Fibroblast of the aortic adventitia (primary cell): ENCODE results near the gene ATP8B1. TPM values are rescaled to one million over a fixed set of nuclear protein-coding genes. Genes with fewer than 3 reads are reported as not detected.

Experiments
- DNase-seq: peaks from one replicate; pipeline ENCODE4 v3.0.0-alpha.2; 2010; ENCODE audit warnings: low read depth
- H3K4me3 ChIP-seq: 2 replicates; pipeline ENCODE4 v1.5.1; 2011; ENCODE audit warnings: low read depth, mild to moderate bottlenecking, control low read depth, low read length, moderate library complexity
- CTCF ChIP-seq: IDR thresholded peaks from 2 replicates; pipeline ENCODE4 v1.5.1; 2011; ENCODE audit warnings: mild to moderate bottlenecking, low read length, control low read depth, inconsistent platforms; ENCODE audit not compliant: insufficient read depth
- total RNA-seq: library from RNA; depleted of rRNA; stranded (reverse); fragments of >200 nt; gene quantifications from 2 replicates; pipeline ENCODE4 v1.2.3, GENCODE V29; 2012; ENCODE audit warnings: low replicate concordance

Gene ATP8B1
- total RNA-seq, 1 donor, result 80.4 TPM

DNA sequence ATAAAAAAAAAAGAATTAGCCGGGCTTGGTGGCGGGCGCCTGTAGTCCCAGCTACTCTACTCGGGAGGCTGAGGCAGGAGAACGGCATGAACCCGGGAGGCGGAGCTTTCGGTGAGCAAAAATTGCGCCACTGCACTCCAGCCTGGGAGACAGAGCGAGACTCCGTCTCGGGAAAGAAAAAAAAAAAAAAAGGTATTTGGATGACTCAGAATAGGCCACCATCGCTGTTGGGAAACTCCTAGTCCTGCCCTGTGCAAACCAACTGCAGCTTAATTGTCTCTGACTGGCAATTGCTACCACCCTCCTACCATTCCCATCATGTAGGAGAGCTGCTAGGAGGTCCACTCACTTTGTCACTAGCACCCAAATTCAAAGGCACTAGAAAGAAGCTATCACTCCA, 43.5 kb downstream of the ATP8B1 start:
- DNase-seq, result no peak
- no peak overlapping the region for H3K4me3 ChIP-seq
- TF ChIP-seq CTCF, result no peak

GRCh38 chr18:57755473-57756067, 47.5 kb downstream of the ATP8B1 start:
- TF ChIP-seq CTCF, result no peak
- DNase-seq, result no peak
- H3K4me3 ChIP-seq, result no peak overlapping the region

- no peak overlapping the region for H3K4me3 ChIP-seq
- no peak for DNase-seq
- no peak for TF ChIP-seq CTCF
Measured at GRCh38 chr18:57754577-57755338, 48.4 kb downstream of the ATP8B1 start.

GRCh38 chr18:57753063-57753462, 50.1 kb downstream of the ATP8B1 start:
- H3K4me3 ChIP-seq, result no peak overlapping the region
- TF ChIP-seq CTCF, result no peak
- DNase-seq, result no peak

- no peak for DNase-seq
- H3K4me3 ChIP-seq, result no peak overlapping the region
- TF ChIP-seq CTCF, result no peak
Measured at GRCh38 chr18:57749604-57749970, 53.5 kb downstream of the ATP8B1 start.

DNA sequence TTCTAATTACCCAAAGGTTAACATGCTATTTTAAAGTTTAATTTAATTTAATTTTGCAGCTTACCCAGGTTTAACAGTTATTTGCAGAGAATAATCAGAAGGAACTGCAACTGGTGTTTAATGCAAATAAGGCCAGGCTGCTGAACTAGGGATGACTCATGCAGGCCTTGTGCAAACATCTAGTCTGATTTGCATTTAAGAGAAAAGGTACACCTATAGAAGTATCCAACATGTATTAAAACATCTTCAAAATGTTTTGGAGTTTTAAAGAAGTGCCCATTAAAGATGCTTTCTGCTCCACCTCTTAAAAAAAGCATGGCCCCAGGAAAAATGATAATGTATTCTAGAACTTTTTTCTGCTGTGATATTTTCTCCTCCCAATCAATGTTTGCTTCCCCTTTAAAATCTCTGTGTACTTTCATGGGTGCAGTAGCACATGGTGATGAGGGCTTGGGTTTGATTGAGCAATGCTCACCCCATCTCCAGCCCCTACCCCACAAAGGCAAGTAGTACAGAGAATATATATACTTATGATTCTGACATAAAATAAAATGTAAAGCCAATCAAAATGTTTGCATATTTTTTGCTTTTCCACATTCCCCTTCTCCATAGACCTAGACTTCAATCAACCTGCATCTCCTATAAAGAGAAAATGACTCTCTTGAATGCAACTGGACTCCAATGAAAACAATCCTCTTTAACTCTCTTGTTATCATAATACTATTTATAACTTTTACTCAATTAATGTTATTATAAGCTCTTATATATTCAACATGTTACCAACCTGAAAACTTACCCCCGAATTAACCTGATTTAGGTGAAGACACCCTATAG, 54.1 kb downstream of the ATP8B1 start:
- peak; percentile 50 for DNase-seq
- TF ChIP-seq CTCF, result no peak
- H3K4me3 ChIP-seq, result no peak overlapping the region
